CD4-positive, alpha-beta T cell treated with Interleukin-12 subunit alpha and Interleukin-12 subunit beta, for 1 hour (primary cell): ENCODE results near the gene CC2D2A.
"Not testable (repeated sequence)": the region's sequence is repeated elsewhere in the genome, so short reads cannot be mapped to it uniquely, and the experiment has no call there.

ENCODE experiments used
- DNase-seq: peaks from one replicate; pipeline ENCODE4 v3.0.0-alpha.2; 2020

Gene CC2D2A

GRCh38 chr4:15563871-15564270, 94.2 kb downstream of the CC2D2A start:
- DNase-seq: no peak

- no peak for DNase-seq
These were observed 99.1 kb downstream of the CC2D2A start for GRCh38 chr4:15568821-15569220.

GRCh38 chr4:15569746-15570145, 100.1 kb downstream of the CC2D2A start:
- no peak for DNase-seq

GRCh38 chr4:15575966-15576365, 106.3 kb downstream of the CC2D2A start:
- no peak for DNase-seq

GRCh38 chr4:15577508-15577907, 107.8 kb downstream of the CC2D2A start:
- DNase-seq: no peak

- DNase-seq: no peak
These were observed 115.1 kb downstream of the CC2D2A start for GRCh38 chr4:15584785-15585184.

- no peak for DNase-seq
These were observed 115.6 kb downstream of the CC2D2A start for GRCh38 chr4:15585331-15585730.

GRCh38 chr4:15586066-15586465, 116.4 kb downstream of the CC2D2A start:
- no peak for DNase-seq

- no peak for DNase-seq
These were observed 118.0 kb downstream of the CC2D2A start for GRCh38 chr4:15587649-15588048.

GRCh38 chr4:15592799-15593198, 123.1 kb downstream of the CC2D2A start:
- no peak for DNase-seq

- DNase-seq: no peak
These were observed 129.0 kb downstream of the CC2D2A start for GRCh38 chr4:15598644-15599043.

- DNase-seq: no peak
These were observed 130.5 kb downstream of the CC2D2A start for GRCh38 chr4:15600176-15600575.

GRCh38 chr4:15601862-15602261, 132.2 kb downstream of the CC2D2A start:
- DNase-seq: no peak

GRCh38 chr4:15605537-15605936, 135.9 kb downstream of the CC2D2A start:
- DNase-seq: no peak

- no peak for DNase-seq
These were observed 141.2 kb downstream of the CC2D2A start for GRCh38 chr4:15610855-15611254.

GRCh38 chr4:15612136-15612535, 142.5 kb downstream of the CC2D2A start:
- DNase-seq: no peak

- not testable (repeated sequence) for DNase-seq
These were observed 145.2 kb downstream of the CC2D2A start for GRCh38 chr4:15614891-15615290.

GRCh38 chr4:15617407-15617806, 147.7 kb downstream of the CC2D2A start:
- not testable (repeated sequence) for DNase-seq

- no peak for DNase-seq
These were observed 167.1 kb downstream of the CC2D2A start for GRCh38 chr4:15636818-15637217.

GRCh38 chr4:15638418-15638817, 168.7 kb downstream of the CC2D2A start:
- DNase-seq: no peak

- DNase-seq: no peak
These were observed 178.9 kb downstream of the CC2D2A start for GRCh38 chr4:15648600-15648999.

GRCh38 chr4:15649914-15650545, 180.3 kb downstream of the CC2D2A start:
- DNase-seq: peak; percentile 82
